ENCODE data around the gene SEMA4C. TPM values are rescaled to one million over a fixed set of nuclear protein-coding genes. Genes with fewer than 3 reads are reported as not detected.
A peak's percentile ranks its signal among the peaks of the same experiment; 100 is the strongest.

SEMA4C gene
- total RNA-seq, 2 donors from 2014 or later: 82.5 to 92.1 TPM

DNA sequence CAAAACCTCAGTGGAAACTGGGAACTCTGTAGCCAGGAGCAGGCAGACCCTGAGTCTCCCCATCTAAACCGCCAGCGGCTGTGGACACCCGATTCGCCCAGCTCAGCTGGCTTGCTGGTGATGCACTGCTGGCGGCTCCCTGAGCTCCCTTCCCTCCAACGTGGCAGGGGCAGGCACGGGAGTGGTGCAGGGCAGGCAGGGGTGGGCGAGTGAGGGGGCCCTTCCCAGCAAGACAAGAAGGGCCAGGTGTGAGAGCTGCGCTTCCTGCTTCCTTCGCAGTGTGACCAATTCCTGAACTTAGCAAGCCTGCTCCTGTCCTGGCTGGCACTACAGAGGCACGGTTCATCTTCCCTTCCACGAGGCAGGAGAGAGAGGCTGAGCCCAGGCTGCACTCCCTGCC lies 12.3 kb upstream of the SEMA4C start:
- DNase-seq: peak; percentile 82
- Histone ChIP-seq H3K9me3 (ENCODE audit: control insufficient read depth, low read length) (no peaks in the 10 kb centered on the region), H3K27me3 (ENCODE audit: control insufficient read depth, insufficient read depth, low read length, poor library complexity, severe bottlenecking) (no peaks in the 10 kb centered on the region), H3K9ac (ENCODE audit: extremely low read depth, low read length, poor library complexity, severe bottlenecking) (no peak overlapping the region), H3K36me3 (ENCODE audit: control insufficient read depth, insufficient read depth, low read length) (no peaks in the 10 kb centered on the region), H3K4me1 (ENCODE audit: control insufficient read depth, insufficient read depth, low read length) (peaks cover 8% of the 10 kb centered on the region), H3K4me3 (ENCODE audit: low read length) (no peak overlapping the region), H3K27ac (ENCODE audit: low read depth, low read length) (no peak overlapping the region)
- no peak overlapping the region for H3K4me3 Mint-ChIP-seq
- H3K27me3 Mint-ChIP-seq (ENCODE audit: insufficient read depth): peaks cover 2% of the 10 kb centered on the region
- H3K4me1 Mint-ChIP-seq: peaks cover 20% of the 10 kb centered on the region
- no peak overlapping the region for H3K27ac Mint-ChIP-seq
- H3K9me3 Mint-ChIP-seq: no peaks in the 10 kb centered on the region
- 61 to 74% methylated on average over 7 to 12 of the region's 12 CpGs for WGBS, 2 experiments (ENCODE audit: insufficient coverage in 1 of 2, insufficient read length in 1 of 2)
- H3K36me3 Mint-ChIP-seq (ENCODE audit: low read depth): no peaks in the 10 kb centered on the region
- TF ChIP-seq, protein P1, sequence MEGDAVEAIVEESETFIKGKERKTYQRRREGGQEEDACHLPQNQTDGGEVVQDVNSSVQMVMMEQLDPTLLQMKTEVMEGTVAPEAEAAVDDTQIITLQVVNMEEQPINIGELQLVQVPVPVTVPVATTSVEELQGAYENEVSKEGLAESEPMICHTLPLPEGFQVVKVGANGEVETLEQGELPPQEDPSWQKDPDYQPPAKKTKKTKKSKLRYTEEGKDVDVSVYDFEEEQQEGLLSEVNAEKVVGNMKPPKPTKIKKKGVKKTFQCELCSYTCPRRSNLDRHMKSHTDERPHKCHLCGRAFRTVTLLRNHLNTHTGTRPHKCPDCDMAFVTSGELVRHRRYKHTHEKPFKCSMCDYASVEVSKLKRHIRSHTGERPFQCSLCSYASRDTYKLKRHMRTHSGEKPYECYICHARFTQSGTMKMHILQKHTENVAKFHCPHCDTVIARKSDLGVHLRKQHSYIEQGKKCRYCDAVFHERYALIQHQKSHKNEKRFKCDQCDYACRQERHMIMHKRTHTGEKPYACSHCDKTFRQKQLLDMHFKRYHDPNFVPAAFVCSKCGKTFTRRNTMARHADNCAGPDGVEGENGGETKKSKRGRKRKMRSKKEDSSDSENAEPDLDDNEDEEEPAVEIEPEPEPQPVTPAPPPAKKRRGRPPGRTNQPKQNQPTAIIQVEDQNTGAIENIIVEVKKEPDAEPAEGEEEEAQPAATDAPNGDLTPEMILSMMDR (conservative IDR thresholded peaks at IDR 0.05): no peak

DNA sequence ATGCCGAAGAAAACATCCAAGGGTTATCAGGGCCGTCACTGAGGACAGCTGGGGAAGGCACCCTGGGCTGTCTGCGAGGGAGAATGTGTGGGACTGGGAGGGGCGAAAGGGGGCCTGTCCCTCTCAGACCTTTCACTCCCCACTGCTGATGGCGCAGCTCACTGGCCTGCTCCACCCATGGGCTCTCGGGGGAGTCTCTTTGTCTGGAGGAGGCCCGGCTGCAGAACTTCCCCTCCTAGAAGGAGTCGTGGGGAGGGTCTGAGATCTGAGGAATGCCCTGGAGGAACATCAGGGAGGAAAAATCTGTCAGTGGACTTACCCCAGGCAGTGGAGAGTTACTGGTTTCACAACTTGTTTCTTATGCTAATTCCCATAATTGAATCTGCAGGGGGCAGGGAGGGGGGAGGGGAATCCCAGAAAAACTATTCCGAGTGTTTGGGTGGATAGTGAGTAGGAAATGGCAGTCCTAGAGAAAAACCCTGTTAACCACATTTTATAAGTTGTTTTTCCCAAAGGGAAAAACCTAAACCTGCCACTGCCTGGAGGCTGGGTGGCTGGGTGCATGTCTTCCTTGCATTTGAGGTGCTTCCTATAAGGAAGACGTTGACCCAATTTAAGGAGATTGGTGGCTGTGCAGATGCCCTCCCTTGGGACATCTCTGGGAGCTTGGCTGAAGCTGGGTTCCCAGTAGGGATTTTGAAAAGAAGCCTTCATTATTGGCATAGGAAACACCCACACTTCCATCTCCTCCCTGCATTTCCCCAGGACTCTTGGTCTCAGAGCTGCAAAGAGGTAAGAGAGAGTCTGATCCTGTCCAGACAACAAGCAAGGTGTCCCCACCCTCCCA lies 11.7 kb upstream of the SEMA4C start:
- Mint-ChIP-seq H3K9me3 (no peaks in the 10 kb centered on the region), H3K36me3 (ENCODE audit: low read depth) (no peaks in the 10 kb centered on the region), H3K4me3 (peak overlapping the region; percentile 36), H3K27me3 (ENCODE audit: insufficient read depth) (peaks cover 2% of the 10 kb centered on the region), H3K4me1 (peaks cover 24% of the 10 kb centered on the region), H3K27ac (peak overlapping the region; percentile 84)
- Histone ChIP-seq H3K4me3 (ENCODE audit: low read length) (no peak overlapping the region), H3K4me1 (ENCODE audit: control insufficient read depth, insufficient read depth, low read length) (peaks cover 8% of the 10 kb centered on the region), H3K36me3 (ENCODE audit: control insufficient read depth, insufficient read depth, low read length) (no peaks in the 10 kb centered on the region), H3K9ac (ENCODE audit: extremely low read depth, low read length, poor library complexity, severe bottlenecking) (no peak overlapping the region), H3K27ac (ENCODE audit: low read depth, low read length) (peak overlapping the region; percentile 75), H3K27me3 (ENCODE audit: control insufficient read depth, insufficient read depth, low read length, poor library complexity, severe bottlenecking) (no peaks in the 10 kb centered on the region), H3K9me3 (ENCODE audit: control insufficient read depth, low read length) (no peaks in the 10 kb centered on the region)
- WGBS, 2 experiments (ENCODE audit: insufficient coverage in 1 of 2, insufficient read length in 1 of 2): 22 to 36% methylated on average over 2 to 9 of the region's 10 CpGs
- TF ChIP-seq, protein P1 (conservative IDR thresholded peaks at IDR 0.05): no peak
- peak; percentile 87 for DNase-seq

DNA sequence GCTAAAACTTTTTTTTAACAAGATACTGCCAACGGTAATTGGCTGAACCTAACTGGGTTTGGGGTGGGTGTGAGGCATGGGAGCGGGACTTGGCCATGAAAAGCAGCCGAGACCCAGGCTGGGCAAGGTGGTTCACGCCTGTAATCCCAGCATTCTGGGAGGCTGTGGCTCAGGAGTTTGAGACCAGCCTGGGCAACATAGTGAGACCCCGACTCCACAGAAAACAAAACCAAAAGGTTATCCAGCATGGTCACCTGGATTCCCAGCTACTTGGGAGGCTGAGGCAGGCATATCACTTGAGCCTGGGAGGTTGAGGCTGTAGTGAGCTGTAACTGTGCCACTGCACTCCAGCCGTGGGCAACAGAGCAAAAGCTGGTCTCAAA lies 11.0 kb upstream of the SEMA4C start:
- H3K4me3 Mint-ChIP-seq: peak overlapping the region; percentile 36
- DNase-seq: no peak
- peaks cover 2% of the 10 kb centered on the region for H3K27me3 Mint-ChIP-seq (ENCODE audit: insufficient read depth)
- H3K27ac Mint-ChIP-seq: peak overlapping the region; percentile 84
- WGBS, 2 experiments (ENCODE audit: insufficient coverage in 1 of 2, insufficient read length in 1 of 2): 92 to 93% methylated on average over 5 to 6 of the region's 6 CpGs
- Histone ChIP-seq H3K4me3 (ENCODE audit: low read length) (no peak overlapping the region), H3K9me3 (ENCODE audit: control insufficient read depth, low read length) (no peaks in the 10 kb centered on the region), H3K27me3 (ENCODE audit: control insufficient read depth, insufficient read depth, low read length, poor library complexity, severe bottlenecking) (no peaks in the 10 kb centered on the region), H3K4me1 (ENCODE audit: control insufficient read depth, insufficient read depth, low read length) (peaks cover 13% of the 10 kb centered on the region), H3K27ac (ENCODE audit: low read depth, low read length) (peak overlapping the region; percentile 75), H3K9ac (ENCODE audit: extremely low read depth, low read length, poor library complexity, severe bottlenecking) (no peak overlapping the region), H3K36me3 (ENCODE audit: control insufficient read depth, insufficient read depth, low read length) (no peaks in the 10 kb centered on the region)
- H3K4me1 Mint-ChIP-seq: peaks cover 28% of the 10 kb centered on the region
- H3K36me3 Mint-ChIP-seq (ENCODE audit: low read depth): no peaks in the 10 kb centered on the region
- no peaks in the 10 kb centered on the region for H3K9me3 Mint-ChIP-seq
- TF ChIP-seq, protein P1 (conservative IDR thresholded peaks at IDR 0.05): no peak
